GM18870 (cell line): Measurements from ENCODE around the gene CHST15.

Experiments
- ATAC-seq: cut with Tn5 transposase; IDR thresholded peaks from one replicate; pipeline ENCODE4 v1.9.1; 2021; ENCODE audit warnings: moderate library complexity; ENCODE audit not compliant: unreplicated experiment

Gene CHST15

DNA sequence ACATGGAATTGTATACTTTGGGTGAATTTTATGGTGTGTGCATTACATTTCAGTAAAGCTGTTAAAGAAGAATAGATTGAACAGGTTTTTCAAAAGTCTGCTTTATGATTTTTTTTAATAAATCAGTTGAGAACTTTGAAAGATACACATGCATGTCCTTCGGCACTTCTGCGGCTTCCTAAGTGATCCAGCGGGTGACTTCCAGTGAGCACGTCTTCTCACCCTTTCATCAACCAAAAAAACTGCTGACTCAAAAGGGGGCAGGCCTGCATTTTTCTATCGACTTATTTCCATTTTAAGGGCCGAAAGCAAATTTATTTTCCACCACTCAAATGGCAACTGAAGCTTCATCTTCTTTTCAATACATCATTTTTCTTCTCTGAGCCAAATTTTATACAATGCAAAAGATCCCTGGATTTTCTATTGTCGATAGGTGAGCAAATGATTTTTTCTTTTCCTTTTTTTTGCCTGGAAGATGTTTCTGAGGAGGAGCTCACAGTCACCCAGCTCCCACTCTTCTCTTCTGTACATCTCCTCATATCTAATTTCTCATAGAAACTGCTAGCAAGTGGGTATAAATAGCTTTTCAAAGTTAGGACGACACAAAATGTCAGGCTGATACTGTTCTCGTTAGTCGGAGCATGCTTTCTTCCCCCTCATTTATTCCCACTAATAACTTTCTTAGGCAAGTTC is 10.2 kb downstream of the CHST15 start:
- no peak for ATAC-seq

GRCh38 chr10:124082555-124082954 is 10.8 kb downstream of the CHST15 start:
- ATAC-seq, result no peak

DNA sequence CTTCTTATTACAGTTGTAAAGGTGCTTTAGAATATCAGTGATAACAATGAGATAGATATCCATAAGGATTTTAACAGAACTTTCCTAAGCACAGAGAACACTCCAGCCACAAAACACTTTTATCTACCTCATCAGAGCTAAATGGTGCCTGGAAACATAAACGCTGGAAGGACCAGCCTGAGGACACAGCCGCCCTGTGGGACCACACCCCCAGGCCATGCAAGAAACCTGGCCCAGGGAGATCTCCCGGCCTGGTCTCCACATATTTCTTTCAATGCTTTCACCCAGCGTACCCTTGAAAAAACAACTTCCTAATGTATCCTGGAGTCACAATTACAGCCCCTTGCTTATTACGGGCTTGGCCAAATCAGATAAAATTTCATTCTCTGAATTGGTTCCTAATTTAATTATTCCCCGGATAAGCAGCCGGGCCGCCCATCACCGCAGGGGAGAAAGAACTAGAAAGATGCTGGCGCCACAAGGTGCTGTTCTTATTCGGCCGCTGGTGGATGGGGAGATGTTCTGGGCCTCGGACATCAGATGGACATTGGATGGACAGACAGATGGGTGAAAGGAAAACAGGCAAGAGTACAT is 11.8 kb downstream of the CHST15 start:
- no peak for ATAC-seq

GRCh38 chr10:124079864-124080263 is 13.5 kb downstream of the CHST15 start:
- ATAC-seq, result no peak

DNA sequence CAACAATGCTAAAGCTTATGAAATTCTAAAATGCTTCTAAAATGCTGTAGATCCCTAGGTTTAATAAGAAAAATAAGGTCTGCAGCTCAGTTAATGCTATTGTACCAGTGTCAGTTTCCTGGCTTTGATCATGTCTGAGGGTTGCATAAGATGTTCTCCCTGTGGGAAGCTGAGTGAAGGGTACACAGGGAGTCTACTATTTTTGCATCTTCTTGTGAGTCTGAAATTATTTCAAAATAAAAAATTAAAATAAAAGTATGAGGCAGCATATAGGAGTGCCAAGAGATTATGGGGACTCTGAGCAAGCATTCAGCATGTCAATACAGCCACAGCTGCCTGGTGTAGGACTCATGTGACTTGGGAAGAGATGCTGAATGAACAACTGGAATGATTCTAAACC is 14.7 kb downstream of the CHST15 start:
- ATAC-seq, result no peak

DNA sequence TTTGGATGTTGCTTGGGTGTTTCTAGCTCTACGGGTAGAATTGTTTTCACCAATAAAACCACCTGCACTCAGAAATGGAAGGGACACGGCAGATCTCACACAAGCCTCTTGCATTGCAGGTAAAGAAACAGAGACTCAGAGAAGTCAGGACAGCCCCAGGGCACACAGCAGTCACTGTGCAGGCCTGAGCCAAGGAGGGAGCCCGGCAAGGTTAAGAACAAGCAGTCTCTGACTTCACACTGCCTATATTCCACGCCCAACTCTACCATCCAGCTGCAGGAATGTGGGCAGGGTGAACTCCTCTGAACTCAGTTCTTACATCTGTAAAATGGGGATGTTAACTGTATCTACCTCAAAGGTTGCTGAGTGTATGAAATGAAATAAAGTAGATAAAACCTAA is 15.4 kb downstream of the CHST15 start:
- no peak for ATAC-seq

DNA sequence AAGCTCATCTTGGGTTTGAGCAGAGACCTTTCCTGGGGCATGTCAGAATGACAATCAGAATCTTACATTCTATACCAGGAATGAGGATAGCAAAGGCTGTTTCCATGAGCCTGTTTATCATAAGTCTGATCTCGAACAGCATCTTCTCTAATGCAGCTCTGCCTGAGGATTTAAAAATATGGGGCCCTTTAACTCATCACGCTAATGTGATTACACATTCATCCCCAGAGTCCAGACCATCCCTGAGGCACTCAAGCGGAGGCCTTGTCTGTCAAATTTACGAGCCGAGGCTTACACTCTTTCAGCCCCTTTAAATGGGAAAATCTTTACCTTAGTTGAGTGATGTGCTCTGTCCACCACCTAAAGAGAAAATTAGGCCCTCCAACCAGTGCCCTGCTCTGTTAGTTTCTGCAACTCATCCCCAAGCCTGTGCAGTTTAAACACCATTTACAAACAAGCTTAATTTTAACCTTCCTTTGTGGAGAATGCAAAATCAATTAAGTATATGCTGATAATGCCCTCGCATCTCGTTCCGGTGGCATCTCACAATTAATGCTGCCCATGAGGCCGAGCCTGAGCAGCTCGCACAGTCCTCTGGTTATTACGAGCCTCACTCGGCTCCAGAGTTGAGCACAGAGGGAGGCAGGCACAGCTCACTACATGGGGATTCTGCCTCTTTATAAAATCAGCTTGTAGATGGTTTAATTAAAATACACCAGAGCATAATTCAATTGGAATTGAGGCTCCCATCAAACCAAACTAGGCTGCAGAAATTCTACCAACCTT is 16.0 kb downstream of the CHST15 start:
- ATAC-seq, result no peak

DNA sequence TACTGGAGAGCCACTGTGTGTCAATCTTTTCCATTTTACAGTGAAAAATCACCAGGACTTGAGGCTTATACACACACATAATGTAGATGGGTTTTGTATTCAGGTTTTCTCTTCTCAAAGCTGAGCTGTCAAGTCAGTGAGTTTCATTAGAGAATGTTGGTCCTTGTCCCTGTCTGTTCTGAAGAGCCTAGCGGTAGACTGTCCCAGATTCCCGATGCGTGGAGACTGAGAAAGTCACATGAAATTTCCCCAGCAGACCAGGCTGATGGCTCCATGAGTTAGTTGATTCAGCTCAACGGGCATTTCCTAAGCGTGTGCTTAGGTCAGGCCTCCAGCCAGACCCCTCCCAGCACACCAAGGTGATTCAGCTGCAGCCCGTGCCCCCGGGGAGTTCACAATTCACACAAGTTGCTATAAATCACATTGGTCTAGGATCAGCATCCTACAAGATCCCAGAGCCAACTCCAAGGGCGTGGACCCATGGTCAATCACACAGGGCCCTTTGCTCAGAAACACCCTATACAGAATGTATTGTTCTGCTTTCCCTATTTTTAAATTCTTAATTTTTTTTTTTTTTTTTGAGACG is 17.2 kb downstream of the CHST15 start:
- ATAC-seq, result no peak

DNA sequence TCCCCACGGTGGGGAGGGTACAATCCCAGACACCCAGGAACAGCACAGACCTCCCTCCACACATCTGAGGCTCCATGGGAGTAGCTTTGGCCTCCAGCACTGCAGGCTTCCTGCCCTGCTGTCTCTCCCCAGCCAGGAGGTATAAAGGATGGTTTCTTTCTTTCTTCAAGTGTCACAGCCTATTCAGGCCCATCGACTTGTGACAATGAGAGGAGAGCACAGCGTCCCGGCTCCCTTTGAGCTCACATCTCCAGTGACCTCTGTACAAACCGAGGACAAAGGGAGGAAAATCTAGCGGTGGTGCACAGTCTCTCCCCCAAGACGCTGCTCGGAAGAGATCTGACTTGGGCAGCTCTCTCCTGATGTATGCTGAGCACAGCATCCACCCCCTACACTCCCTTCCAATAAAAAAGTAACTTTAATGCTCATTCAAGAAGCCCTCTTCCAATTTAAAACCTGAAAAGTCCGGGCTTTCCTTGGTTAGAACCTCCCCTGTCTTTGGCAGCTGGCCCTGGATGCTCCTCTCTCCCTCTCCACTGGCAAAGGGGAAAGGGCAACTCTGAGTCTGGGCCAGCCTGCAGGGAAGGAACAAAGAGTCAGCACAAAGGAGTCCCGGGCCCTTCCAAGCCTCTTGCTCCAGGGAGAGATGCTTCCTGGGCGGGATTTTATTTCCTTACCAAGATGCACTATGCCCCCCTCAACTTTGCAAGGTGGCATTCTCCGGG is 18.0 kb downstream of the CHST15 start:
- ATAC-seq, result no peak

- no peak for ATAC-seq
Measured at GRCh38 chr10:124074501-124075109, 18.8 kb downstream of the CHST15 start.

- no peak for ATAC-seq
Measured at GRCh38 chr10:124073978-124074377, 19.4 kb downstream of the CHST15 start.

- ATAC-seq, result no peak
Measured at GRCh38 chr10:124072541-124072940, 20.9 kb downstream of the CHST15 start.

DNA sequence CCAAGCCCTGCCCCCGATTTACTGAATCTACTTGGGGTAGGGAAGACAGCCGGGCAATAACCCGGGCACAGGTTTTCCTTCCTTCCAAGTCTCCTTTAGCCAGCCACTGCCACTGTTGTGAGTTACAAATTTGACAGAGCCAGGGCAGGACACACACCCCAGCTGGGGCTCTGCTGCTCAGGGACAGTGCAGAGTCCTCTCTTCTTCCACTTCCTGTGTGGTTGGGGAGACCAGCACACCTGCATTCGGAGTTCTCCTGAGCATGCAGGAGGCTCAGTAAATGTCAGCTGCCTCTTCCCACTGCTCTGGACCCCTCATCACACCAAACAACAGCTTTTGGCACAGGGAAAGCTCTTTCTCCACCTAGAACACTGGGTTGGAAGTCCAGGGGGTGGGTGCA is 21.3 kb downstream of the CHST15 start:
- no peak for ATAC-seq

GRCh38 chr10:124071141-124071540 is 22.3 kb downstream of the CHST15 start:
- no peak for ATAC-seq

DNA sequence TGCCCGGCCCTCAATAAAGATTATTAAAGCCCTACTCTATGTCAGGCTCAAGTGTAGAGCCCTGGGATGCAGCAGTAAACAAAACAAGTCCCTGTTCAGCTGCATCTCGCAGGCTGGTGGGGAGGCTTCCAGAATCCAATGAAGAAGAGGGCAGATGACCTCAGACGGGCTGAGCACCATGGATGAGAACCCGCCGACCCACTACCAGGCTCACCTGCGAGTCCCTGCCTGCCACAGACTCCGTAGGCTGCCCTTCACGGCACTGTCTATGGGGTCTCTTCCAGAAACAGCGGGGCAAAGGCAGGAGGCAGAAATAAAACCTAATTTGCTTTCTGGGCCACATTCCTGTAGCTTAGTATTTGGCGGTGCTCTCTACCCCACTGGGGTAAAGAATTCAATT is 22.7 kb downstream of the CHST15 start:
- no peak for ATAC-seq

- no peak for ATAC-seq
Measured at GRCh38 chr10:124069341-124070264, 23.8 kb downstream of the CHST15 start.

GRCh38 chr10:124068929-124069328 is 24.5 kb downstream of the CHST15 start:
- ATAC-seq, result no peak

DNA sequence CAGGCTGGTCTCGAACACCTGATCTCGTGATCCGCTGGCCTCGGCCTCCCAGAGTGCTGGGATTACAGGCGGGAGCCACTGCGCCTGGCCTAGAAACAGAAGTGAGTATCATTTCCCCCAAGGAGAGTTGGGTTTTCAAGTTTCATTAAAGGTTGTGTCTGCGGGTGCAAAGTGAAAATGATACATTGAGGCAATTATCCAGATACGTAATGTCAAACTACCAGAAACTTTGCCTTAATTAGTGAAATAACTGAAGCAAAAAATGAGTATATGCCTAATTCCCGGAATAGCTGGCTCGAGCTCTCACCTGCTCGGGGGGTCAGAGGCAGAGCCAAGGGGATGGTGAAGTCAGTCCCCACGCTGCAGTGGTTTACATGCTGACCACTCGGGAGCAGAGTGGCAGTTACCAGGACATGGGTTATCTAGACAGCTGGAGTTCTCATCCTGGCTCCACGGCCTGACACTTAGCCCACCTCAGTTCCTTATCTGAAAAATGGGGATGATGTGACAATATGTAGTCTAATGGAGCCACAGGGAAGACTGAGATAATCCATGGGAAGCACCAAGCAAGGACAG is 25.5 kb downstream of the CHST15 start:
- no peak for ATAC-seq
